SHP77 treated with DMSO at 0.1 percent for 48 hours (cell line): ENCODE data around the gene BABAM2.

Experiments
- DNase-seq: peaks from one replicate; lab custom pipeline; 2025; lab: John Stamatoyannopoulos, UW

The BABAM2 gene

DNA sequence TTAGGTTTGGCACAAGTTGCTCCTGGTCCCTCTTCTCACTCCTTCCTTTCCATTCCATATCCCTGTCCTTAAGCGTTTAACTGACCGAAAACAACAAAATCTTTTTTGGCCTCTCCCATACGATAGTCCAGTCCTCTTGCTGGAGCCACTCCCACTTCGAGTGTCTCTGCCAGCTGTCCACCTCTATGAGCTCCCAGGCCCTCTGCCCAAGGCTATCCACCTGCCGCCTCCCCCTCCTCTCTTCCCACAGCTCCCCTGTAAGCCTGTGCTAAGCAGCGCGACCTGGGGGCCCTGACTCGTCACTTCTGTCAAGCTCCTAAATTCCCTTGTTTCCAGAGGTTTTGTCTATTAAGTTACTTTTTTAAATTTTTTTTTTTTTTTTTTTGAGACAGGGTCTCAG is 455.1 kb downstream of the BABAM2 start:
- DNase-seq = peak; percentile 21

DNA sequence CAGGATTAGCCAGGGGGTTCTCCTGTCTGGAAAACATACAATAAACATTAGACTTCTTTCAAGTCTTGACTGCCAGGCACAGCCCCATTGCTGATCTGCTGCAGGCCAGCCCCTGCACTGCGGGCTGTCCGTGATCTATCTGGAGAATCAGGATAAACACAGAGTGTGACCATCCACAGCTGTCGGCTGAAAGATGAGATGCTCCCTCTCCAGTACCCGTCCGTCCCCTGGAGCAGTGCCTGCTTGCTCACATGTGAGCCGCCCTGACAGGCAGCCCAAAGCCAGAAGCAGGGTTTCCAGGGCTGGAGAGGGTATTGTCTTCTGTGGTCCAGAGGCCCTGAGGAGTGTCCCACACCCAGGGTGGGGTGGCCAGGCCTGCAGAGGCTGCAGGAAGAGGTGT is 456.1 kb downstream of the BABAM2 start:
- peak; percentile 10 for DNase-seq

DNA sequence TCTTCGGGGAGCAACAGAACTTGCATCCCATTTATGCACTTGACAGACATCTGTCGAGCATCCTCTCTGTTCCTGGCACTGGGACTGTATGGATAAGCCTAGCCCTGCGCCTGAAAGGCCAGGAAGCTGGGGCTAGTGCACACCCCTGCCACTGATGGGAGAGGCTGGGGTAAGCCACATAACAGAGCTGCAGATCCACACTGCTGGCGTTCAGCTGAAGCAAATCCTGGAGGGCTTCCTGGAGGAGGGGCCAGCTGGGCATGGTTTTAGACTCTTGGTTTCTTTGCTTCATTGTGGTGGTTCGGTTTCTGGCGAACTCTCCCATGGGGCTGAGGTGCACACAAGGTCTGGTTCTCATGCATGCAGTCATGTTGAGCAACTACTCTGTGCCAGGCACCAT is 456.7 kb downstream of the BABAM2 start:
- DNase-seq = no peak

DNA sequence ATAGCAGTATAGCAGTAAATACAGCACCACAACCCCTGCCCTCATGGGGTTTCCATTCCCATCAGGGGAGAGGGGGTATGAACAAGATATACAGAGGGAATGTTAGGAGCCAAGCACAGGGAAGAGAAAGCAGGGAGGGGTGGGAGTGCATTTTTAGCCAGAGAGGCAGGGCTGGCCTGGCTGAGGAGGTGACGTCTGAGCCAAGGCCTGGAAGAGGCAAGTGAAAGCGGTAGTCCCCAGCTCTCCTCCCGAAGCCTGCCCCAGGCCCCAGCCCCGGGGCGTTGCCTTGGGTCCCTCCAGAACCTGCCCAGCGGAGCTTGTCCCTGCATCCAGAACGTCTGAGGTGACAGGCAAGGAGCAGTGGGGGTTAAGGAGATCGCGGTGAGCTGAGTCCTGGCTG is 457.1 kb downstream of the BABAM2 start:
- DNase-seq = no peak

DNA sequence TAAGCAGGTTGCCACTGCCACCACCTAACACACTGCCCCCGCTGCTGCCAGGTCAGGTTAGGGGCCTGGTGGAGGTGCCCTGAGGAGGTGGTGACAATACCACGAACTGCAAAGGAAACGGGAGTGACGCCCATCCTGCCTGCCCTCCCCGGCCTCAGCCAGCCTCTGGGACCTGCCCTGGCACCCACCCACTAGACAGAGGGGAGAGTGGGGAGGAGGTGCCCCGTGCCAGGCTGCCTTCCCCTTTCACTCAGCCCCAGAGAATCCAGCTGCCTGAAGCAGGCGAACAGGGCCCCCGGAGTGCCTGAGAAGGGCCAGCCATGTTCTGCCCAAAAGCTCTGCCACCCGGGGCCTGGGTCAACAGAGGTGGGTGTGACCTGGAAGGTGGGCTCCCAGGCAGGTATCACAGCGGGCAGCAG is 457.6 kb downstream of the BABAM2 start:
- no peak for DNase-seq

DNA sequence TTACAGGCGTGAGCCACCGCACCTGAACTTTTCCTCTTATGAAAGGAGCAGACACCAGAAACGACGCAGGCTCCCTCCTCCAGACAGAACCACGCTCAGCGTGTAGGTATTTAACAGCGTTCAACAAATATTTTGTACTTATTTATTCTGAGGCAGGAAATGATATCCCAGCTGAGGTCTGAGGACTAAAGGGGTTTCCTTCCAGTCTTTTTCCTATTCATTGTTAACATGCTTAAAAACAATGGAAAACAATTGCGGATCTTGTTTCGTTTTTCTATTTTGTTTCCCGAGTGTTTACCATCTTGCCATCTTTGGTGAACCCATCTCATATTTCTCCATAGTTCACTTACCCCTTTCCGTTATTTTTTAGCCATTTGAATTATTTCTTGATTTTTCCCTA is 458.4 kb downstream of the BABAM2 start:
- DNase-seq = no peak

DNA sequence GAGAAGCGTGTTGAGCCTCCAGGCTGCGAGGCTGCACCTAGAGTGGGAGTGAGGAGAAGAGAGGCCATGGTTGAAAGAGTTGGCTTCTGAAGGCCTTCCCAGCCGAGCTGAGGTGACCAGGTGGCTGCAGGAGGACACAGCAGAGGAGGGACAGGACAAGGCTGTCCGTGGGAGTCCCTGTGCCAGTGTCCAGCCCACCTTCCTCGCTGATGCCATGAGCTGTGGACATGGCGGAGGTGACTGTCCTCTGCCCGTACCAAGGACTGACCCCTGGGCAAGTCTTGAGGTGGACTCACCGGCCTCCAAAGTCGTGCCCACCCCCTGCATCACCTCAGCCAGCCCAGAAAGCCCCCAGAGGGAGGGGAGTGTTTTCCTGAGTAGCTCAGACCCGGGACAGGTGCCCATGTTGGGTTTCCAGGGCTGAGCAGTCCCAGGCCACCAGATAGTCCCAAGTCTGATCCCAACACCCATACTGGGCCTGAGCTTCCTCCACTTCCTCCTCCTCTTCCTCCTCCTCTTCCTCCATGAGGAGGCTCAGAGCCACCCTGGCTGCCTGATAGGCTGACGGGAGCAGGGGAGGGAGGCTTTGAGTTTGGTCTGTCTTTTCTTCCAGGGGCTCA is 459.1 kb downstream of the BABAM2 start:
- no peak for DNase-seq

DNA sequence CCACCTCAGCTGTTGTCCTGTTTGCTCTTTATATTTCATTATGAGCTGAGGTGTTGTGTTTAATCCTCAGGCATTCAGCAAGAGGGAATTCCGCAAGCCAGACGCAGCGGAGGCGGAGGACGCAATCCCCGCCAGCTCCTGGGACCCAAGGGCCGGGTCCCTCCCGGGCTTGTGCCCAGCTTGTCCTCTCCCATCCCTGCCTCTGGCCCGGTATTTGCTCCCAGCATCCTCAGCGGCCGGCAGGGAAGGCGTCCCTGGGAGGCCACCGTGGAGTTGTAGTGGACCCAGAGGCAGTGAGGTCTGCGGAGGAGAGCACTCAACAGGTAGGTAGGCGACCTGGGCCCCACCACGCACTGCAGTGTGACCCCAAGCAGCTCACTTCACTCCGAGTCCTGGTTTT is 459.7 kb downstream of the BABAM2 start:
- DNase-seq = no peak

DNA sequence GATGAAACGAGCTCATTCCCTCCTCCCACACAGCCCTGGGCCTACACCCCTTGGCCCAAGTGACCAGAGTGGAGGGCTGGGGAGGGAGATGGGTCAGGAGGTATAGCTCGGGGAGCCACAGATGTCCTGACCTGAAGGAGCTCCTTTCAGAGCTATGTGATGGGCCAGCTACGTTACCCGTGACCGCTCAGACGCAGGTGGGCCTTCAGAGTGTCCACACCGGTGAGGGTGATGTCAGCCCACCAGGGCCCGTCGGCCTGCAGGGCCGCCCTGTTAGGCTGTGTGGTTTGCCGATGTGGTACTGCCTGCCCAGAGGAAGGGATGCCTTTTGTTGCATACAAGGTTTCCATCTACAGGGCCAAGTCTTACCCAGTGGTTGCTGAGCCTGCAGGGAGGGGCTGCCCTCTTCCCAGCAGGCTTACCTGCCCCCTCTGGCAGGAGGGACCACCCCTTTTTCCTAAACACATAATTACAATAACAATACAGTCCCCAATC is 460.3 kb downstream of the BABAM2 start:
- no peak for DNase-seq

DNA sequence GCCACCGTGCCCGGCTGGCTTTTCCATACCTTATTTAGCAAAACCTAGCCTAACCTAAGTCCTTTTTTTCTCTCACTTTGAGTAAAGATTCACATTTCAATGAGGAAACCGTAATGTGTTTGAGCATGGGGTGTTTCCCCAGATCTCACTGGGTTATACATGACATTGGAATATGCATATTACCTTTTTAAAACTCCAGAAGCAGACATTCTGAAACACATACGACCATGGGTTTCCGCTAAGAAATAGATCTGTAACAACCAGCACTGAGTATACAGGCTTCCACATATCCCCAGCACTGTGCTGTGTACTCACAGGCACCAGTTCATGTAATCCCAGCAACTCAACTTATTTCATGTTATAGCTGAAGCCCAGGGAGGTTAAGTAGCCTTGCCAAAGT is 461.1 kb downstream of the BABAM2 start:
- no peak for DNase-seq

DNA sequence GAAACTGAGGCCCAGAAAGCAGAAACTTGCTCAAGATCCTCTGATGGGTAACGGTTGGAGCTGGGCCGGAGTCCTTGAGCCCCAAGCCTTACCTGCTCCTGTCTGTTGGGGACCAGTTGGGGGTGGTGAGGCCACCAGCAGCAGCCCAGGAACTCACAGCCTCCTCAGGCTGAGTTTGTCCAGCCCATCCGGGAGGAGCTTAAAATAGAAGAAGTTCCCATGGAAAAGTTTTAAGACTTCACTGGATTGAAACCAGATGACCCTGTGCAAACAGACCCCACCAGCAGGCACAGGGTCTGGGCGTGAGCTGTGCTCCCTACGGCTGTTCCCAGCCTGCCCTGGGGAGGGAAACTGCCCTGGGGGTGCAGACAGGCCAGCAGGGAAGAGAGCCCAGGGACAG is 461.6 kb downstream of the BABAM2 start:
- no peak for DNase-seq

DNA sequence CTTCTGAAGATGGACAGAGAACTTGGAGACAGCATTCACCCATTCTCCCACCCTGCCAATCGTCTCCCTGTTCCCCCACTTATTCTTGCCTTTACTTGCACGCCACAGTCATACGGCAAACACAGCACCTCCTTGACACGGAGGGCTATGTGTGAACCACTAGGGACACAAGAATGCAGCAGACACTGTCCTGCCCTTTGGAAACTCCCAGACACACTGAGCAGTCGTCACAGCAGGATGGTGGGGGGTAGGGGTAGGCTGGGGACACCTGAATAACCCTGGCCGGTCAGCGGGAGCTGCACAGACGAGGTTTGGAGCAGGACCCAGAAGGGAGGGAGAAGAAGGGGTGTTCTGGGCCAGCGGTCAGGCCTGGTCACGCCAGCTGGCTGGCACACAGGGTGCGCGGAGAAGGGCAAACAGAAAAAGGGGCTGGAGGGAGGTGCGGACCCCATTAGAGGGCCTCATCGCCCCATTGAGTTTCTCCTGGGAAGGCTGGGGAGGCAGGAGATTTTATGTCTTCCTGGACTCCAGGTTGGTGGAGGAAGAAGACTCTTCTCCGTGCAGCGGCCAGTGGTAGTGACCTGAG is 462.2 kb downstream of the BABAM2 start:
- no peak for DNase-seq

DNA sequence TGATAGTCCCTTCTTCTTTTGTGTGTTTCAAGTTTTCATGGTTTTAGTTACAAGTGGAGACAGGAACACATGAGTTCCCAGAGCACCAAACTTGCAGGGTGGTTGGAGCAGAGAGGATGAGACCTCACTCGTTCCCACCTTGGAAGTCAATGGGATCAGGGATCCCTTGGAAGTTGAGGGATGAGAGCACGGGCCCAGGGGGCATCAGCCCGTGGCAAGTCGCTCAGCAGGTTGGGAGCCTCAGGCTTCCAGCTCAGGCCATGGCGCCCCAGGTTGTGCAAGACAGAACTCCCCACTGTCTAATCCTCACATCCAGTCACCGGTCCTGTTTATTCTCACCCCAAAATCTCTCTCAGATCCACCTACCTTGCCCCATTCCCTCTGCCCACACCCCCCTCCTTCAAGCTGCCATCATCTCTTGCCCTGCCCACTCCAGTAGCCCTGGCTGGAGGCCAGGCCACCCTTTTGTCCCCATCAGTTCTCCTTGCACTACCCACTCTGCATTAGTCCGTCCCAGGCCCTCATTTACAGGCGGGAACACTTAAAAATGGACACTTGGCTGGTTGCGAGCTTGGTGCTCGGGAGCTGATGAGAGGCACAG is 464.5 kb downstream of the BABAM2 start:
- DNase-seq = peak; percentile 34

DNA sequence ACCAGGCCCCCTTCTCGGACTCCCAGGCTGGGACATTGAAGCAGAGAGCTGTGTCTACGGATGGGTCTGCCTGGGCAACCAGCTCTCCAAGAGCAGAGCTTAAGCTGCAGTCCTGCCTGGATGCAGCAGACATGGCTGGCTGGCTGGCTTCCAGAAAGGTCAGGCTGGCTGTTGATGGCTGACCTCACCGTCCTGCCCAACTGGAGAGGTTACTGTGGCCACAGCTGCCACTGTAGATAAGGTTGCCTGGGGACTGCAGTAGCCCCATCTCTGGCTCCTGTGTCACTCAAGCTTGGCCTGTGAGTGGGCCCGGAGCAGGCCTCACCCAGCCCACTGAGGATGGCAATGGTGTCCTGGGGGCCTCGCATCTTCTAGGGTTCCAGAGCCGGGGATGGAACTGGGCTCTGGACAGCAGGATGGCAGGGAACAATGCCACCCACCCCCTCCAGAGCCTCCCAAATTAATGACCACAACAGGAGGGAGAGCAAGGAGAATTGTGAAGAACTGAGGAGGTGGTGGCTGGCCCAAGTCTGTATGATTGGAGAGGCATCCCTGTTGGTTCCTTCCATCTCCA is 465.1 kb downstream of the BABAM2 start:
- DNase-seq = peak; percentile 48

DNA sequence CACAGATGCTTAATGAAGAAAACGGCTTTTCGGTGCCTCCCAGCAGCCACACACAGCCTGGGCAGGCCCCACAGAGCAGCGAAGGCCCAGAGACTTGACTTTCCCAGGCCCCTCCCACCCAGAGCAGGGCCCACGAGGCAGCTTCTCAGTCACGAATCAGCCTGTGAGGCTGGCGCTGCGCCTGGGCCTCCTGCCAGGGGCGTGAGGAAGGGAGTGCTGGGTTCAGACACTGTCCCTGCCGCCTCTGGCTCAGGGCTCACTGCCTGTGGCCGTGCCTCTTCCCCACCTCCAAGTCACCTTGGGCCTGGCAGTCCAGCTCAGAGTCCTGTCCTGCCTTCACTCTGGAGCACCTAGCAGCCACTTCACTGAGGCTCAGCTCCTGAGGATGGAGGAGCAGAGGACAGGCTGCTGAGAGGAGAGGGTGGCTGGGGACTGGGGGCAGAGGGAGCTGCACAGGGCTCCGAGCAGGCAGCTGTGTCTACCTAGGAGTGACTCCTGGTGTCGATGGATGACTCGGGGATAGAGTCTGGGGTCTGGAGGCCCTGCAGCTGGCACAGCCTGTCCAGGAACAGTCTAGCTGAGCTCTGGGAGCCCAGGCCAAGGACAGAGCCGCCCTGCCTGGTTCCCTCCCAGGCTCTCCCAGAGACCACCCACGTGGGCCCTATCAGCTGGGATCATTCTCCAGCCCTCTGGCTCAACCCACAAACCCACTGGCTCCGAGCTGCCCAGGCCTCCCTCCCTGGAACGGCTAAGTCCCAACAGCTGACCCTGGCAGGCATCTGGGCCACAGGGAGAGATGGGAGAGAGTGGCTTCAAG is 465.8 kb downstream of the BABAM2 start:
- DNase-seq = peak; percentile 68

DNA sequence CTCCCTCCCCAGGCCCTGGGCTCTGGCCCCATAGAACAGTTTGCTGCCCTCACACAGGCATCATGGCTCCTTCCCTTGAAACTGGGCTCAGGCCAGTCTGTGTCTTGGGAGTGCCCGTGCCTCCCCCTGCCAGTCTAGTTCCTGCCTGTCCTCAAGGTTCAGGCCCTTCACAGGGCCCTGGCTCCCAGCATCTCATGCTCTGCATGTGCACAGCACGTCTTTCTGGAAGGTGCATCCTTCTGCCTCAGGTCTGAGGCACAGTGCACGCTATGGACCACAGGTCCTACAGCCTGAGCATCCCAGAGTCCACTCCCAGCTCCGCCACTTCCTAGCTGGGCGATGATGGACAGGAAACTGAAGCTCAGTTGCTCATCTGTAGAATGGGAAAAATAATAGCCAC is 466.5 kb downstream of the BABAM2 start:
- DNase-seq = no peak

DNA sequence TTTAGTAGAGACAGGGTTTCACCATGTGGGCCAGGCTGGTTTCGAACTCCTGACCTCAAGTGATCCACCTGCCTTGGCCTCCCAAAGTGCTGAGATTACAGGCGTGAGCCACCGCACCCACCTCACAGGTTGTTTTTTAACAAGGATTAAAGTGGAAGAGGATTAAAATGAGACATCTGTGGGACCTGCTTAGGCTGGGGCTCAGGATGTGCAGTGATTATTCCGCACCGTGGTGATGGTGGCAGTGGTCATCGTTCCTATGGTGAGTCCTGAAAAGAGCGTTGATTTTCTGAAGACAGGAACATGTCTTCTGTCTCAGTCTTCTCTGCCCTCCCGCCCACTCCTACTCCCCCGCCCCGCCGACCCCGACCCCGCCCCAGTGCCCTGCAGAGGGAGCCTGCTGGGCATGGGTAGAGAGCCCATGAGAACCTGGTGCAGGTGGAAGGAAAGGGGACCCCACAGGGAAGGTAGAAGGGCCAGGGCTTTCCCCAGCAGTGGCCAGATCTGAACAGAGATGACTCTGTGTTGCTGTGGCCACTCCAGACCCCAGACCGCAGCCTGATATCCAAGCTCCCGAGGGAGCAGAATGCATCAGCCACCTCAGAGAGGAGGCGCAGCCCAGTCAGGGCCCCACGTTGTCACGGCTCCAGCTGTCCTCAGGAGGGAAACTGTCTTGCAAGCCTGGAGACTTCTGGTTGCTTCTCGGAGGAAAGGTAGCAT is 467.6 kb downstream of the BABAM2 start:
- DNase-seq = no peak

DNA sequence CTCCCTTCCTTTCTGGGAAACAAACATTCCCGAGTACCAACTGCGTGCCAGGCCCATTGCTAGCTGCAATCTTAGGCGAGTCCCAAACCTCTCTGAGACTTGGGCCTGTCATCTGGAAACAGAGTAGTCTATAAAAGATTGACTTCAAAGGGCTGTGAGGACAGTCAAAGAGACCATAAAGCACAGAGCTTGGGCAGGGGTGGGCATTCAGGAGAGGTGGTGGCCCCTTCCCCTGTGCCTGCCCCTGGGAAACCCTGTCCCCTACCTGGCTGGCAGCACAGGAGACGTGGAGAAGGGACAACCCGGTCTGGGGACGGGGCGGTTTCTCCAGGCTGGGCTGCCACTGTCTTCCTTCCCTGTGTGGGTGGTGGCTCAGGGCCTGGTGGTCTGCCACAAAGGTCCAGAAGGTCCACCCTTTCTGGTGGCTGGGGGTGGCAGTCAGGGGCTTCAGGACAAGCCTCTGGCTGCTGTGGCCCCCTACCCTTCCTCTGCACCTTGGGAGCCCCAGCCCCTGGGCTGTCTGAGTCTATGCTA is 468.2 kb downstream of the BABAM2 start:
- DNase-seq = no peak

DNA sequence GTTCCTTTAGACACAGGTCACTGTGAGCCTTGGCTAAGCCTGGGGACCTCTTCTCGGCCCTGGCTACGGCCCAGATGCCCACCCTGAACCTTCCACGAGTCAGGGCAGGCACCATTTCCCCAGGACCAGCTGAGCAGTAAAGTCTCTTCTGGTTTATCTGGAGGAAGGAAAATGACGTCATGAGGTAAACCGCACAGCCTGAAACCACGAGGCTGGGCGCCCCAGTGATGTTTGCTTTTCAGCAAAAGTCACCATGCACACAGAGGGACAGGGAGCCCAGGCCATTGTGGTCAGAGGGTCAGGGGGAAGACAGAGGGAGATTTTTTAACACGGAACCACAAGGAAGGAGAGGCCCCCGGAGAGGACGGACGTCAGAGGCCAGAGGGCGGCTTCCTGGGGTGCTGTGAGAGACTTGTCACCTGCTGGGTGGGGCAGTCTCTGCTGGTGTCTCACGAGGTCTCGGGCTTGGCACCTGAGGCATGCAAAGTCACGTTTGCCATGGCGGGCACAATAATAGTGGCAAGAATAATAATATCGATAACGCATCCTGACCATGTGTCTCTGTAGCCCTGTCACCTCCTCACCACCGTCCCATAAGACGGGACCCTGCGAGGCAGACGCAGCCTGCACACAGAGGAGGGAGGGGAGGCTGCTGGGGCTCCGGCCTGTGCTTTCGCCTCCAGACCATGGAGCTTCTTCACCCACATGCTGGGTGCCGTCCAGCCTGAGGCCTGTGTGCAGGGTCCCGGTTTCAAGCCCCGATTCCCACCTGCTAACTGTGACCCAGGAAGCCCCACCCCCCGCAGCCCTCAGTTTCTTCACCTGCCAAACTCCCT is 468.9 kb downstream of the BABAM2 start:
- DNase-seq = no peak

DNA sequence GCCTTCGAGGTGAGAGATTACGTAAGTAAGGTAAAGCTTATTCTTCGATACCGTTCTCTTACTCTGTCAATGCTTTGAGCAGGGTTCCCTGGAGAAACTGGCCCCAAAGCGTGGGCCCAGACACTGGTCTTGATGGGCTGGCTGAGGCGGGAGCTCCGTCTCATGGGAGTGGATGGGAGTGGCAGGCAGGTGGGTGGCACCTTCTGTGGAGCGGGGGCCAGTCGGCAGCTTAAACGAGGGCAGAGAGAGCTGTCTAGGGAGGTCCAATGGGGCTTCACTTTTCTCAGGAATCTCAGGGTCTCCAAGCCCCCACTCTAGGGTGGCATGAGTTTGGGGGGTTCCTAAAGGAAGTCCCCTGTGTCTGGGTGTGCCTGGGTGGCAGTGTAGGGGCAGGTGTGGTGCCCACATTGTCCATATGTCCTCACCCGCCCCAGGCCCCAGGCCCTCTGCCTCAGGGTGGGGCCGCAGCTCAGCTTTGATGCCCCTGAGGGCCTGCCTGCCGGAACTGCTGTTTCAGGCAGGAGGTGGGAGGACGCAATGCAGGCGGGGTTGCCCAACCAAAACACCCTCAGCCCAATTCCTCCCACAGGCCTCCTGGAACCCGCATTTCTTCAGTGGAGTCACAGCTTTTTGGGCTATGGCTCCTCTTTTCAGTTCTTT is 469.7 kb downstream of the BABAM2 start:
- no peak for DNase-seq
